NCI-H1694 (cell line): ENCODE measurements around the gene MNX1.
A peak's percentile ranks its signal among the peaks of the same experiment; 100 is the strongest.

Experiments
- DNase-seq: peaks from one replicate; lab custom pipeline; 2025; lab: John Stamatoyannopoulos, UW

The MNX1 gene

DNA sequence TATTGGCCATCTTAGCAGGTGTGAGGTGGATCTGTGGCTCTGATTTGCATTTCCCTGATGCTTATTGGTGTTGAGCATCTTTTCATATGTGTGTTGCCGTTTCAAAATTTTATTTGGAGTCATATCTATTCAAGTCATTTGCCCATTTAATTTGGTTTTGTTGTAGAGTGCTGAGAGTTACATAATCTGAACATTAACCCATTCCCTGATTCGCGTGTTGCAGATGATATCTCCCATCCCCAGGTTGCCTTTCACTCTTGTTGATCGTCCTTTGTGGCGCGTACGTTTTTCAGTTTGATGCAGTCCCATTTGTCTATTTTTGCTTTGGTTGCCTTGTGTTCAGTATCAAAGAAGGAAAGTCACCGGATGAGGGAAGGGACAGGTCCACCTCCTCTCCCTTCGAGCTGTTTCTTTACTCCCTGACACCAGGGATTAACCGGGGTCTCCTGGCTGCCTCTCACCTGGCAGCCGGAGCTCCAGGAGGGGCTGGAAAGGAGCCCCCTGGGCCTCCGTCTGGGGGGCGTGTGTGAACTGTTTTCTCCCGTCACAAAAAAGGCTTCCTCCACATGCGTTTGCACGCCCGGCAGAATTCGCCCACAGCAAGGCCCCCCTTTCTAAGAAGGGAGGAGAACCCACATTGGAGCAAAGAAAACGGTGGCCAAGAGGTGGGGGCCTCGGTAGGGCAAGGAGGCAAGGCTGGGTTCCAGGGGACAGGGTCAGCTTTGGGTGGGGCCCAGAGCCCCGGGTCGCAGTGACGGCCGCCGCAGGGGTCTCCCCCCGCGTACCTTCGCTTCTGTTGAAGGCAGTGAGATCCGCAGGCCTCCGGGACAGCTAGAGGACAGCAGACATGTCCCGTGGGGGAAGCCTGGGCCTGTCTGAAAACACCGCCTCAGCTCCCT, 8.3 kb downstream of the MNX1 start:
- no peak for DNase-seq

GRCh38 chr7:157000741-157001653, 9.5 kb downstream of the MNX1 start:
- no peak for DNase-seq

DNA sequence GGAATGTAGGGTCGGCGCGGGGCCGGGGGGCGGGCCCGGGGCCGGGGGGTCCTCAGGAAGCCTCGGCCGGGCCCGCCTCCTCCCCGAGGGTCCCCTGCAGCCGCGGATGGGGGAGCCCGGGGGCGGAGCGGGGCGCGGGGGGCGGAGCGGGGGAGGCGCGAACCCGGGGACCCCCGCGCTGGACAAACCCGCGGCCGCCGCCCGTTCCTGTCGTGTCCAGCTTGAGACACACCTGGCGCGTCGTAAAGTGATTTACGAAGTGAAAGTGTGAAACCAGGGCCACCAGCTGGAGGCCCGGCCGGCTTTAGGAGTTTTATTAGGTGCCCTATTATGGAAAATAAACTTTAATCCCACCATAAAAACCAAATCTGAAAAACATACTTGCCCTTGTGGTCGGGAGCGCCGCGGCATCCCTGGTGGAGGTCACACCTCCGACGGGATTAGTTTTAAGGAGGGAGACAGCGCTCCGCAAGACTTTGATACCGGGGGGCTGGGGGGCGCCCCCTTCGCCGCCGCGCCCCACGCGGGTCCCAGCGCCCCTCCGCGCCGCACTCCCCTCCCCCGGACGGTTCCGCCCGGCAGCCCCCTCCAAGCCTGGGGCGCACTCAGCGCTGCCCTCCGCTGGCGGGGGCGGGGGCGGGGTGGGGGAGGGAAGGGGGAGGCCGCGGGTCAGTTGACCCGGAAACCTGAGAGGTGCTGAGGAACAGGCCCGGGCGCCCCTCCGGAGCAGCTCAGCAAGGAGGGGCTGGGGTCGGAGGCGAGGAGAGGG, 10.3 kb downstream of the MNX1 start:
- DNase-seq = no peak

- DNase-seq = no peak
Measured at GRCh38 chr7:156998988-156999957, 11.2 kb downstream of the MNX1 start.

GRCh38 chr7:156994417-156994816, 16.0 kb downstream of the MNX1 start:
- DNase-seq = no peak

DNA sequence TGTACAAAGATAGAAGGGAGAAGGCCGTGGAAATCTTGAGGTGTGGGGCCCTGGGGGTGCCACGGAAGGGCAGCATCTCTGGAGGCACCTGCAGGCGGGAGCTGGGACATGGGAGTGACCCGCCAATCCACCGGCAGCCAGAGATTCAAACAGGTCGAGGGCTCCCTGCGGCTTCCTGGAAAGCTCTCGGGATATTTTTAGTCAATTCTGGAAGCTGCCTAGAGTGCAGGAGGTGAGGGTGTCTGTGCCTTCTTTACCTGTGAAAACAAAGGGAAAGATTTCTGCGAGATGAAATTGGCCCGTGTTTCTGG, 16.6 kb downstream of the MNX1 start:
- DNase-seq = no peak

GRCh38 chr7:156993021-156993924, 17.2 kb downstream of the MNX1 start:
- no peak for DNase-seq

GRCh38 chr7:156989766-156990535, 20.5 kb downstream of the MNX1 start:
- DNase-seq = no peak

DNA sequence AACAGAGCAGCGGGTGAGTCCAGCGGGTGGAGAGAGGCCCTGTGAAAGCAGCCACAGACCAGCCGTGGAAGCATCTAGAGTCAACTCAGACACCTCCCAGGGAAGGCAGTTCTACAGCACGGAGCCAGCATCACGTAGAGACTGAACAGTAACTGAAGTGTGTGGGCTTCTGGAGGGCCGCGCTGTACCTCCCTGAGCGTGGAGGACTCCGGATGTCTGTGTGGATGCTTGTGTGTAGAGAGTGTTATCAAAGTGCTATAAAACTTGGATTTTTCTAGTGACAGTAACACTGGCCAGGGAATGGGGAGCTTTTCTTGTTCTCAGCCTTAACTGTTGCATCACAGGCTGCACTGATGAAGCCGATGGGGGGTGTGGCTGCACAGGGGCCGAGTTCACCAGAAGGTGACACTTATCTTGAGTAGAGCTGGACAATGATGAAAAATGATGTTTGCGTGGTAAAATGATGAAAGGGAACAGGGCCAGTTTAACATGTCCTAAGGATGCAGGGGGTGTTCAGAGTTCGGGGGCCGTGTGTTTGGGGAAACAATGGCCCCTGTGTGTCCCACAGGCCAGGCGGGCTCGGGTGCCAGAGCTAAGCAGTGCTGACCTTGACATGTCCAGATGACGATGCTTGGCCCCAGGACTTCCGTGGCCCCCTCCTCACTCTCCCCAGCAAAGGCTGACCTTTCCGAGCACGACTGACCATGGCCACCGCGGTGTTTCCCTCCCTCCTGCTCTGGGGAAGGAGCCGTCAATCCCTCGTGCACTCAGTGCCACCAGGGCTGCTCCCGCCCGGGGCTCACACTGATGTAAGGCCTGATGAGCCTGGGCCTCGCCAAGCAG, 21.9 kb downstream of the MNX1 start:
- DNase-seq = no peak

DNA sequence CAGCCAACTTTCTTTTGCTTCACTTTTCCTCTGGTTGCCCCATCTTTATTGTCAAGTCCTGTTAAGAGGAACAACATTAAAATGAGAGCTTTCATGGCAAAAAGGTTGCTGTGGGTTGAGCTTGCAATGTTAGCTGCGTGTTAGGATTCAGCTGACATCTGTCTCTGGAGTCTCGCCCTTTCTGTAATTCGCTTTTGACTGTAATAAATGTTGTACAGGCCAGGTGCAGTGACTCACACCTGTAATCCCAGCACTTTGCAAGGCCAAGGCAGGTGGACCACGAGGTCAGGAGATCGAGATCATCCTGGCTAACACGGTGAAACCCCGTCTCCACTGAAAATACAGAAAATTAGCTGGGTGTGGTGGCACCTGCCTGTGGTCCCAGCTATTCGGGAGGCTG, 24.1 kb downstream of the MNX1 start:
- no peak for DNase-seq

DNA sequence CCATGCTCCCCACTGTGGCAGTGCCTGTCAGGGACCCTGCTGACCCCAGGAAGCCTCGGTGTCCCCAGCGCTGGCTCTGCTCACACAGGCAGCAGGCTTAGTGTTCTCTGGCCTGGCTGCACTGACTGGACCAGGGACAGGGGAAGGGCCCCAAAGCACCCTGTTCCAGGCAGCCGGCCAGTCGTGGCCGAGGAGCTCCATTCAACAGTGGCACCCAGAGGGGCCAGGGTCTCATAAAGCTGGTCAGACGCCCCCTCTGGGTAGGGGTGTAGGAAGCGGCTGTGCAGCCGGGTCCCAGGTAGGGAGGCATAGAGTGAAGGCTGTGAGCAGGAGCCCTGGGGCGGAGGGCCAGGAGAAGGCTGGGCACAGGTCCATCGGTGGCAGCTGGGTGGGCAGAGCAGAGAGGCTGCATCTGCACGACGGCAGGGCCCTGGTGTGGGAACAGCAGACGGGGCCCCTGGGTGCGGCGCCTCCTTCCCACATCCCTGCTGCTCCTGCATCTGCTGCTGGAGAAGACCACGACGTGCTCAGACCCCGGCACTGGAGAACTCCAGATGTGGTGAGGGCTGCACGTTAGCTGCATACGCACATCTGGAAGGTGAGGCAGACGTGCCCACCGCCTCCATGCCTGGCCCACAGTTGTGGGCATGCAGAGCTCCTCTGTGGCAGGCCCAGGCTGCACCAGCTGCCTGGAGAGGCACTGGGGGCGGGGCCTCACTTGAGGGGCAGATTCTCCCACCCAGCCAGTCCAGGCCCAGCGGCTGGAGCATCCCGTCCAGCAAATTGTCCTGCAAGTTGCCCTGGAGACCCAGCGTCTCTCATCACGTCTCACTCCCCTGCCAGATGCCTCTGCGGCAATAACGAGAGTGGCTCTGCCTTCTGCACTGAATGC, 25.1 kb downstream of the MNX1 start:
- DNase-seq = peak; percentile 74

DNA sequence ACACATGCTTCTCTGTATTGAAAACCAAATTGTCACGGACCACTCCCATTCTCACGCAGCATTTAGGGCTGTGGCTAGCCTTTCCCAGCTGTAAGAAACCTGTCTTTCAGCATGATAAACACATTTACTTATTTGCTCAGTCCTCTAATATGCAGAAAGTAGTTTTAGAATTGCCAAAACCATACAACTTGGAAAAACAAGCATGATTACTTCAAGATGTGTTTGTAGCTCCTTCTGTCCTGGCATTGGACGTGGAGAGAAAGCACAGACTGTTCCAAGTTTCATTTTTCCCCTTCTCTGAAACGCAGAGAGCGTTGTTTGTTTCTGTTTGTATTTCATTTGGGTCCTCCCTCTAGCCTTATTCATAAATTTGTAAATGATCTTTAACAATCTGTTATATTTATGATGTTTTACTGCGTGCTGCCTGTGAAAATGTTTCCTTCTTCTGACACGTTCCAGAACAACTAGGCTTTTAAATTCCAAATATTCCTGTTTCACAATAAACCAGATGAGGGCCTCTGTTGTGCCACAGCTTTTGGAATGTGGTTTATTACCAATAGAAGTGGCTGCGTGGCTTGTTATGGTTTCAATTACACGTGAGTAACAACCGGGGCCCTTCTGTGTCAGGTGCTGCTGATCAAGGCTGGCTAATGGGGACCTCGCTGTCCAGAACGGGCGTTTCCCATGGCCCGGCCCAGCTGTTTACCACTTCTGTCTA, 26.1 kb downstream of the MNX1 start:
- no peak for DNase-seq

DNA sequence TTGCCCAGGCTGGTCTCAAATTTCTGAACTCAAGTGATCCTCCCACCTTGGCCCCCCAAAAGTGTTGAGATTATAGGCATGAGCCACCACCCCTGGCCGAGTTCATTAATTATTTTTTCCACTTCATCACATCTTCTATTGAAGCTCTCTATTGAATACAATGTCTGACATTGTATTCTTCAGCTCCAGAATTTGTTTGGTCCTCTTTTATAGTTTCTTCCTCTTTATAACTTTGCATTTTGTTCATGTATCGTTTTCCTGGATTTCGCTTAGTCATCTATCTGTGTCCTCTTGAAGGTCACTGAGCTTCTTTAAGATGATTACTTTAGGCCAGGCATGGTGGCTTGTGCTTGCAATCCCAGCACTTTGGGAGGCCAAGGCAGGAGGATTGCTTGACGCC, 30.8 kb downstream of the MNX1 start:
- DNase-seq = no peak

GRCh38 chr7:156979007-156979606, 31.4 kb downstream of the MNX1 start:
- DNase-seq = no peak

DNA sequence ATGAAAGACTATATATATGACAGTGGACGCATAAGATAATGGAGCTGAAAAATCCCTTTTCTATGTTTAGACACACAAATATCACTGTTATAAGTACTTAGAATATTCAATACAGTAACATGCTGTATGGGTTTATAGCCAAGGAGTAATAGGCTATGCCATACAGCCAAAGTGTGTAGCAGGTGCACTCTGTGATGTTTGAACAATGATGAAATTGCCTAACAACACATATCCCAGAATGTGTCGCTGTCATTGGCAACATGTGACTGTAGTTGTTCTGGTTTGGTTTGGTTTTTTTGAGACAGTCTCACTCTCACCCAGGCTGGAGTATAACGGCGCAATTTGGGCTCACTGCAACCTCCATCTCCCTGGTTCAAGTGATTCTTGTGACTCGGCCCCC, 34.8 kb downstream of the MNX1 start:
- no peak for DNase-seq

DNA sequence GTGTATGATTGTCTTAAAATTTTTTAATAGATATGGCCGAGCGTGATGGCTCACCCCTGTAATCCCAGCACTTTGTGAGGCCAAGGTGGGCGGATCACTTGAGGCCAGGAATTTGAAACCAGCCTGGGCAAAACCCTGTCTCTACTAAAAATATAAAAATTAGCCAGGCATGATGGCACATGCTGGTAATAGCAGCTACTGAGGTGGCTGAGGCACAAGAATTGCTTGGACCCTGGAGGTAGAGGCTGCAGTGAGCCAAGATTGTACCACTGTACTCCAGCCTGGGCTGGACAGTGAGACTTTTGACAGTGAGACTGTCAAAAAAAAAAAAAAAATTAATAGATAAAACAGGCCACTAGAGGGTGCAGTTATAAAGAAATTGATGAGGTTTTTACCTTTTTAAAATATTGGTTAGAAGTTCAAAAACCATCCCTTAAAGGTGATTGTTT, 40.5 kb downstream of the MNX1 start:
- peak; percentile 41 for DNase-seq
